ENCODE measurements around the gene COL25A1. TPM values are rescaled to one million over a fixed set of nuclear protein-coding genes. Genes with fewer than 3 reads are reported as not detected.

Gene COL25A1
- total RNA-seq, 2 experiments from 2014 or later: not detected

GRCh38 chr4:108834166-108834834 lies 468.2 kb downstream of the COL25A1 start:
- H3K4me3 Mint-ChIP-seq: no peak overlapping the region
- ATAC-seq (peak; percentile 30), DNase-seq (no peak)
- intact Hi-C loops (cut with DNase I, micrococcal nuclease): loop anchor here (1.0 to 10.0 kb wide), 3 partner anchors 461 to 572 kb away; no protein-coding TSS in a partner anchor
- no peaks in the 10 kb centered on the region for H3K36me3 Mint-ChIP-seq (ENCODE audit: low read depth)
- peaks cover 4% of the 10 kb centered on the region for H3K27me3 Mint-ChIP-seq
- peaks cover 4% of the 10 kb centered on the region for H3K4me1 Mint-ChIP-seq
- ChIA-PET POLR2A (interaction anchor here (0.6 kb wide), 1 partner anchor 12 kb away, joined by 4 read pairs; no protein-coding TSS in a partner anchor), CTCF (interaction anchor here (0.6 to 1.2 kb wide), 4 partner anchors 10 to 571 kb away, joined by 3 to 5 read pairs (median 4); no protein-coding TSS in a partner anchor)
- no peaks in the 10 kb centered on the region for H3K9me3 Mint-ChIP-seq (ENCODE audit: low read depth)
- no peak overlapping the region for H3K27ac Mint-ChIP-seq

- Mint-ChIP-seq H3K36me3 (ENCODE audit: low read depth) (no peaks in the 10 kb centered on the region), H3K4me1 (peaks cover 4% of the 10 kb centered on the region), H3K27ac (no peak overlapping the region), H3K9me3 (ENCODE audit: low read depth) (no peaks in the 10 kb centered on the region), H3K27me3 (peaks cover 4% of the 10 kb centered on the region), H3K4me3 (no peak overlapping the region)
- ChIA-PET CTCF (no interaction called here), POLR2A (no interaction called here)
- intact Hi-C loops (cut with DNase I, micrococcal nuclease): loop anchor here in 1 of 2 experiments (10.0 kb wide), 1 partner anchor 462 kb away; no protein-coding TSS in a partner anchor
- no peak for DNase-seq
- no peak for ATAC-seq
Observed at GRCh38 chr4:108833046-108833445, 469.4 kb downstream of the COL25A1 start.

DNA sequence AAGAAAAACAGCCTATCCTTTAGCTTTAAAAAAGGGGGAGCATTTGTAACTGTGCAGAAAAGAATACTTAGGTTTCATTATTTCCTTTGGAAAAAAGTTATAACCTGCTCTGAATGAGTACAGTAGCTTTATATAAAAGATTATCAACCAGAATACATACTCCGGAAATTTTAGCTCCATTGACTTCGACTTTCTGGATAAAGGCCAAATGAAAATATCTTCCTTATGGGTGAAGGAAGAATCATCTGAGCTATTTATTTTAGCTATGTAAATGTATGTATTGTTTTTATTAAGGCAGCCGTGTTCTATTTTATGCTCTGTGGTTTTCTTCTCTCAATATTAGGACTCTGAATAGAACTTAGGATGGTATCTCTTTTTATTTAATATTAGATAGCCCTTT lies 470.6 kb downstream of the COL25A1 start:
- Mint-ChIP-seq H3K4me1 (peaks cover 4% of the 10 kb centered on the region), H3K9me3 (ENCODE audit: low read depth) (no peaks in the 10 kb centered on the region), H3K4me3 (no peak overlapping the region), H3K27me3 (peaks cover 4% of the 10 kb centered on the region), H3K27ac (no peak overlapping the region), H3K36me3 (ENCODE audit: low read depth) (no peaks in the 10 kb centered on the region)
- ChIA-PET POLR2A (no interaction called here), CTCF (interaction anchor here (0.6 kb wide), 1 partner anchor 1211 kb away, joined by 3 read pairs; no protein-coding TSS in a partner anchor)
- intact Hi-C loops (cut with DNase I, micrococcal nuclease): loop anchor here in 1 of 2 experiments (10.0 kb wide), 1 partner anchor 463 kb away; no protein-coding TSS in a partner anchor
- ATAC-seq (no peak), DNase-seq (no peak)

GRCh38 chr4:108831291-108831690 lies 471.2 kb downstream of the COL25A1 start:
- Mint-ChIP-seq H3K27ac (no peak overlapping the region), H3K4me3 (no peak overlapping the region), H3K9me3 (ENCODE audit: low read depth) (no peaks in the 10 kb centered on the region), H3K36me3 (ENCODE audit: low read depth) (no peaks in the 10 kb centered on the region), H3K27me3 (peaks cover 4% of the 10 kb centered on the region), H3K4me1 (peaks cover 4% of the 10 kb centered on the region)
- ChIA-PET CTCF (interaction anchor here (0.6 kb wide), 1 partner anchor 226 kb away, joined by 4 read pairs; no protein-coding TSS in a partner anchor), POLR2A (no interaction called here)
- intact Hi-C loops (cut with DNase I, micrococcal nuclease): loop anchor here in 1 of 2 experiments (10.0 kb wide), 1 partner anchor 464 kb away; no protein-coding TSS in a partner anchor
- ATAC-seq (no peak), DNase-seq (no peak)

- POLR2A ChIA-PET: no interaction called here
- Mint-ChIP-seq H3K4me3 (no peak overlapping the region), H3K27me3 (peaks cover 4% of the 10 kb centered on the region), H3K9me3 (ENCODE audit: low read depth) (no peaks in the 10 kb centered on the region), H3K36me3 (ENCODE audit: low read depth) (no peaks in the 10 kb centered on the region), H3K27ac (no peak overlapping the region), H3K4me1 (peaks cover 4% of the 10 kb centered on the region)
- CTCF ChIA-PET: interaction anchor here (0.6 to 2.0 kb wide), 2 partner anchors 13 to 226 kb away, joined by 4 to 7 read pairs; no protein-coding TSS in a partner anchor
- DNase-seq (peak; percentile 48), ATAC-seq (peak; percentile 78)
- intact Hi-C loops (cut with DNase I, micrococcal nuclease): loop anchor here in 1 of 2 experiments (10.0 kb wide), 1 partner anchor 464 kb away; no protein-coding TSS in a partner anchor
Observed at GRCh38 chr4:108830509-108831244, 471.8 kb downstream of the COL25A1 start.

DNA sequence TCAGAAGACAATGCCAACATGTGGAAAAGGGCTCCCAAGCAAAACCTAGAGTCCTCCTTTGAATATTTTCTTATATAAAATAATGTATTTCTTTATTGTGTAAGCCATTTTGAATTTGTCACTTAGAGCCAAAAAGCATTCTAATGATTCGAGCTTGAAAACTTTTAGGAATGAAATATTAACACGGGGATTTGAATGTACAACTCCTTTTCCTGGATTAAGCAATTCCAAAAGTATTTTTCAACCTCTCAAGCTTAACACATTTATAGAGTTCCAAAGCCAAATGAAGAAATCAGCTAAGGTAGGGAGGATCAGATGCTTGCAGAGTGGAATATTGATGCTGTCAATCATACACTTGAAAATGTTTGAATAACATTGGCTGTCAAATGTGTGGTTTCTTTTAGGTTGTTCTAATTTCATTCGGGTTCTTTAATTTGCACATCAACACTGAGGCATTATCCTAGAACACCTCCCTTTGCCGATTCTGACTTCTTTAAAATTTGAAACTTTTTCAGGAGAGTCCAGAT lies 472.4 kb downstream of the COL25A1 start:
- no peaks in the 10 kb centered on the region for H3K9me3 Mint-ChIP-seq (ENCODE audit: low read depth)
- CTCF ChIA-PET: interaction anchor here (1.0 to 2.0 kb wide), 2 partner anchors 12 to 490 kb away, joined by 3 to 7 read pairs; no protein-coding TSS in a partner anchor
- POLR2A ChIA-PET: no interaction called here
- no peak overlapping the region for H3K27ac Mint-ChIP-seq
- H3K4me3 Mint-ChIP-seq: no peak overlapping the region
- H3K27me3 Mint-ChIP-seq: peaks cover 4% of the 10 kb centered on the region
- ATAC-seq: no peak
- no peaks in the 10 kb centered on the region for H3K36me3 Mint-ChIP-seq (ENCODE audit: low read depth)
- no peak for DNase-seq
- intact Hi-C loops (cut with DNase I, micrococcal nuclease): loop anchor here in 1 of 2 experiments (10.0 kb wide), 1 partner anchor 465 kb away; no protein-coding TSS in a partner anchor
- H3K4me1 Mint-ChIP-seq: peaks cover 4% of the 10 kb centered on the region

GRCh38 chr4:108828620-108829019 lies 473.8 kb downstream of the COL25A1 start:
- intact Hi-C loops (cut with DNase I, micrococcal nuclease): no loop called here
- CTCF ChIA-PET: no interaction called here
- ATAC-seq: no peak
- H3K27me3 Mint-ChIP-seq: no peaks in the 10 kb centered on the region
- no peaks in the 10 kb centered on the region for H3K9me3 Mint-ChIP-seq (ENCODE audit: low read depth)
- no peak for DNase-seq
- H3K4me3 Mint-ChIP-seq: no peak overlapping the region
- H3K4me1 Mint-ChIP-seq: peaks cover 4% of the 10 kb centered on the region
- POLR2A ChIA-PET: no interaction called here
- H3K36me3 Mint-ChIP-seq (ENCODE audit: low read depth): no peaks in the 10 kb centered on the region
- H3K27ac Mint-ChIP-seq: no peak overlapping the region

DNA sequence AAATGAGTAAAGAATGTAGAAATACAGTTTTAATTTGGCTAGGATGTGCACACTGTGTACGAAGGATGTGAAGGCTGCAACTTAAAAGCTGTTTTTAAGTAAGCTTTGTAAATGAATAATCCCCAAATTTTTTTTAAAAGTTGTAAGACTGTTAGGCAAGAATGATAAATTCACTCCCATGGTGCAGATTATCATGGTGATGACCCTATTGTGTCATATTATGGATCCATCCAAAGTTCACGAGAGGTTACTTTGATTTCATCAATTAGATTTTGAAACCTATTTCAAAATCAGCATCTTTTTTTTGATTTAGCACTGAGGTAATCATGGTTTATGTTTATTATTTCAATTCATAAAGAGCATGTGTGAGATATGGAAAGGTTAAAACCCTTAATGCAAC lies 476.7 kb downstream of the COL25A1 start:
- ChIA-PET POLR2A (no interaction called here), CTCF (no interaction called here)
- intact Hi-C loops (cut with DNase I, micrococcal nuclease): no loop called here
- no peaks in the 10 kb centered on the region for H3K36me3 Mint-ChIP-seq (ENCODE audit: low read depth)
- DNase-seq (no peak), ATAC-seq (no peak)
- H3K9me3 Mint-ChIP-seq (ENCODE audit: low read depth): no peaks in the 10 kb centered on the region
- H3K4me1 Mint-ChIP-seq: peaks cover 4% of the 10 kb centered on the region
- no peak overlapping the region for H3K27ac Mint-ChIP-seq
- peaks cover 2% of the 10 kb centered on the region for H3K27me3 Mint-ChIP-seq
- H3K4me3 Mint-ChIP-seq: no peak overlapping the region

DNA sequence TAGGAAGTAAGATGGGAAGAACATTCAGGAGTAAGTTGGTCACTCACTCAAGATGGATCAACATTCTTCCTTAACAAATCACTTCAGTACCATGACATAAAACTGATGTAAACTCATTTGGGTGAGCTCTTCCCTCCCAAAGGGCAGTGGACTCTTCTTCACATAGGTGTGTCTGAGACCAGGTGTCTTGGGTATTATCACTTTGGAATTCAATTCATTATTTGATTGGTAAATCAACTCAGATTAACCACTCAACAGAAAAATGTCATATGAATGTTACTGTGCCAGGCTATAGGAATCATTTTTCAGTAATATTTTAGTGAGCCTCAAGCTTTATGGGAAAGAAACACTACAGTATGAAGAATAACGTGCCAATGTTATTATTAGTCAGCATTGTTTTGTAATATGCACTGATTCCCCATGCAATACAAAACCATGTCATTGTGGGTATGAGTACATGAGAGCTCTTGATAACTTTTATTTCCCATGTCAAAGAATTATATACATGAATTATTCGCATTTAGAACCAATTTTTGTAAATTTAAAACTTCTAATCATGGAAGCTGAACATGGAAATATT lies 481.0 kb downstream of the COL25A1 start:
- POLR2A ChIA-PET: no interaction called here
- Mint-ChIP-seq H3K4me1 (no peaks in the 10 kb centered on the region), H3K27ac (no peak overlapping the region), H3K9me3 (ENCODE audit: low read depth) (no peaks in the 10 kb centered on the region), H3K4me3 (no peak overlapping the region), H3K27me3 (peaks cover 3% of the 10 kb centered on the region), H3K36me3 (ENCODE audit: low read depth) (no peaks in the 10 kb centered on the region)
- ATAC-seq (no peak), DNase-seq (no peak)
- intact Hi-C loops (cut with DNase I, micrococcal nuclease): no loop called here
- CTCF ChIA-PET: interaction anchor here (1.4 kb wide), 1 partner anchor 477 kb away, joined by 4 read pairs; no protein-coding TSS in a partner anchor

DNA sequence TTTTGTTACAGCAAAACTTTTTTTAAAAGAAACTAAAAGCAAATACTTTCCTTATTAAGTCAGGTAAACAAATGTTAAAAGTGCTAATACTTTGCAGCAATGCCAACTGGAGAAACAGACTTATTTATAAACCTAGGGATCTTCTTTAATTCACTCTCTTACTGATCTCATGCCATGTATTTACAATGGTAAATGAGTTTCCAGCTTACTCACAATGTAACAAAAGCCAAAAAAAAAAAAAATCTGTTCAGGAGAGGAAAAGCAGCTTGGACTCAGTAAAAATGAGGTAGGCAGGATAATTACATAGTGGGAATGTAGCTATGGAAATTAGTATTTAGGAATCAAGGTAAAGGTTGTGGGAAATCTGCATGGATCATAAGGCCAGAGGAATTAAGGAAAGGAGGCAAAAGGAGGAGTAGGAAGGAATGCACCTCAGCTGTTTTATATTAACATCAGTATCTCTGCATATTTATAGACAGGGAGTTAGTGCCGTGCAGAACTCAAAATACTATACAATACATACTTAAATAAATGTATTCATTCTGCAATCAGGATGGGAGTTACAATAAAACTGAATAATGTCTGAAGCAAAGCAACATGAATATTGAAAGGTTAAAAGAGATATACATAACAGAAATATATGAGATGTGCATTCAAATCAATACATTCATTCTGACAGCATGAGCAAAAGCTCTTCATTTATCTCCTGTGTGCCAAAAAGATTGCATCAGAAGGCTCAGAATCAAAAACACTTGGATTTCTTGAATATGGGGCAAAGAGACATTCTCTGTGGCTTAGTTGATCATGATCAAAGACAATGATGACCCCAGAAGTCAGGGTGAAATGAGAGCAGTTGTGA lies 481.7 kb downstream of the COL25A1 start:
- CTCF ChIA-PET: interaction anchor here (0.6 to 1.4 kb wide), 2 partner anchors 21 to 478 kb away, joined by 3 to 4 read pairs; no protein-coding TSS in a partner anchor
- peaks cover 7% of the 10 kb centered on the region for H3K27me3 Mint-ChIP-seq
- ATAC-seq (no peak), DNase-seq (no peak)
- H3K9me3 Mint-ChIP-seq (ENCODE audit: low read depth): no peaks in the 10 kb centered on the region
- intact Hi-C loops (cut with DNase I, micrococcal nuclease): no loop called here
- no peaks in the 10 kb centered on the region for H3K4me1 Mint-ChIP-seq
- H3K27ac Mint-ChIP-seq: no peak overlapping the region
- H3K36me3 Mint-ChIP-seq (ENCODE audit: low read depth): no peaks in the 10 kb centered on the region
- POLR2A ChIA-PET: no interaction called here
- no peak overlapping the region for H3K4me3 Mint-ChIP-seq

All from activated CD4-positive, alpha-beta T cell treated with anti-CD3 and anti-CD28 coated beads for 36 hours (primary cell).